HCT116 (cell line): ENCODE data around the gene CTSE. TPM values are rescaled to one million over a fixed set of nuclear protein-coding genes. Genes with fewer than 3 reads are reported as not detected.
"Not testable (repeated sequence)": the region's sequence is repeated elsewhere in the genome, so short reads cannot be mapped to it uniquely, and the experiment has no call there.

Source experiments
- ATAC-seq: fragments of 200-7000 bp; cut with Tn5 transposase; 2 replicates; pipeline ENCODE4 v1.9.1; 2020; ENCODE audit warnings: mild to moderate bottlenecking, moderate library complexity
- BruUV-seq: library from RNA; stranded (reverse); fragments of 400-500 nt; replicated peaks from 2 replicates; lab custom pipeline; 2021; lab: Mats Ljungman, UMichigan
- CTCF ChIA-PET: fragments of 300-600 bp; sonication (Branson Sonifier 250); formaldehyde crosslinking; loops from one replicate; lab custom pipeline; 2021; ENCODE audit warnings: antibody characterized with exemption; lab: Charles Lee
- POLR2A ChIA-PET: fragments of 300-600, 350-600 bp; sonication (Branson Sonifier 250); formaldehyde crosslinking; loops from one replicate; lab custom pipeline; 2021; ENCODE audit warnings: antibody characterized with exemption; lab: Charles Lee
- RAD21 ChIA-PET, 2 experiments: fragments of 300-600 bp; sonication (Branson Sonifier 250); formaldehyde crosslinking; loops; one replicate each; lab custom pipeline; 2023; ENCODE audit warnings: low total read pairs in 2 of 2; ENCODE audit not compliant: uncharacterized antibody in 2 of 2, unreplicated experiment in 2 of 2, low non-redundant PET in 1 of 2; lab: Charles Lee
- DNase-seq: peaks from one replicate; pipeline ENCODE4 v3.0.0-alpha.2; 2010; ENCODE audit warnings: low read depth, low spot score
- H2AFZ ChIP-seq: fragments of 200-600 bp; shearing (Covaris generic), sonication (generic); 2 replicates; pipeline ENCODE4 v1.6.1; 2017; ENCODE audit warnings: low read depth, mixed run types, mixed read lengths, antibody characterized with exemption, low read length; ENCODE audit not compliant: poor library complexity, severe bottlenecking
- H3K27ac ChIP-seq: 2 replicates; pipeline ENCODE4 v1.5.1; 2012; ENCODE audit warnings: low read depth, low read length
- H3K27me3 ChIP-seq: fragments of 200-600 bp; sonication (generic); 2 replicates; pipeline ENCODE4 v1.6.1; 2016; ENCODE audit warnings: mixed run types, low read length, mixed read lengths; ENCODE audit not compliant: insufficient read depth
- H3K36me3 ChIP-seq, 2 experiments: fragments of 200-500 bp in 1 of 2; fragments of 200-600 bp in 1 of 2; sonication (Bioruptor generic) in 1 of 2; sonication (generic) in 1 of 2; 2 replicates each; pipeline versions ENCODE4 v1.5.1 to v1.6.1; 2014 to 2016; ENCODE audit warnings: low read length in 2 of 2, inconsistent platforms in 1 of 2, mixed read lengths in 1 of 2, mixed run types in 1 of 2; ENCODE audit not compliant: insufficient read depth in 2 of 2, control insufficient read depth in 1 of 2
- H3K4me1 ChIP-seq, 2 experiments: fragments of 200-600 bp in 1 of 2; sonication (generic) in 1 of 2; 2 replicates each; pipeline versions ENCODE4 v1.5.1 to v1.6.1; 2012 to 2017; ENCODE audit warnings: low read length in 2 of 2, inconsistent platforms in 1 of 2, mild to moderate bottlenecking in 1 of 2, mixed read lengths in 1 of 2, mixed run types in 1 of 2, moderate library complexity in 1 of 2; ENCODE audit not compliant: insufficient read depth in 2 of 2, control insufficient read depth in 1 of 2
- H3K4me2 ChIP-seq: fragments of 200-600 bp; sonication (generic); 2 replicates; pipeline ENCODE4 v1.6.1; 2017; ENCODE audit warnings: mixed run types, low read length, mixed read lengths
- H3K4me3 ChIP-seq, 2 experiments: fragments of 200-600 bp in 1 of 2; sonication (generic) in 1 of 2; replicated peaks in 1 of 2; 2 replicates each; pipeline ENCODE4 v1.5.1; 2011 to 2016; ENCODE audit warnings: low read length in 2 of 2, control low read depth in 1 of 2, low read depth in 1 of 2, mild to moderate bottlenecking in 1 of 2, mixed read lengths in 1 of 2, mixed run types in 1 of 2
- H3K79me2 ChIP-seq: fragments of 200-600 bp; sonication (generic); 2 replicates; pipeline ENCODE4 v1.6.1; 2017; ENCODE audit warnings: mild to moderate bottlenecking, mixed run types, low read length, moderate library complexity, mixed read lengths; ENCODE audit not compliant: insufficient read depth
- H3K9ac ChIP-seq: fragments of 200-600 bp; sonication (generic); 2 replicates; pipeline ENCODE4 v1.6.1; 2016; ENCODE audit warnings: low read length, mixed read lengths
- H3K9me2 ChIP-seq: fragments of 200-600 bp; sonication (generic), shearing (Covaris generic); 2 replicates; pipeline ENCODE4 v1.6.1; 2017; ENCODE audit warnings: mixed run types, mild to moderate bottlenecking, moderate library complexity; ENCODE audit not compliant: insufficient read depth
- H3K9me3 ChIP-seq, 2 experiments: fragments of 200-500 bp in 1 of 2; fragments of 200-600 bp in 1 of 2; sonication (Bioruptor generic) in 1 of 2; sonication (generic) in 1 of 2; 2 replicates each; pipeline ENCODE4 v1.6.1; 2014 to 2017; ENCODE audit warnings: low read length in 2 of 2, mixed read lengths in 2 of 2, inconsistent platforms in 1 of 2, low read depth in 1 of 2, mild to moderate bottlenecking in 1 of 2, mixed run types in 1 of 2, moderate library complexity in 1 of 2; ENCODE audit not compliant: control insufficient read depth in 1 of 2, insufficient read depth in 1 of 2
- H4K20me1 ChIP-seq: fragments of 200-600 bp; sonication (generic), shearing (Covaris generic); 2 replicates; pipeline ENCODE4 v1.6.1; 2017; ENCODE audit warnings: mixed run types, mild to moderate bottlenecking, moderate library complexity; ENCODE audit not compliant: insufficient read depth
- CBX3 ChIP-seq: IDR thresholded peaks from 2 replicates; pipeline ENCODE4 v1.6.1; 2012; ENCODE audit warnings: low read depth
- TCF7L2 ChIP-seq: IDR thresholded peaks from 2 replicates; pipeline ENCODE4 v1.7.0; 2011; ENCODE audit warnings: borderline replicate concordance, inconsistent platforms; ENCODE audit not compliant: insufficient read depth, insufficient read length; ENCODE audit errors: extremely low read depth
- ZFX ChIP-seq: fragments of 450-650 bp; IDR thresholded peaks from 2 replicates; pipeline ENCODE4 v1.6.1; 2017
- intact Hi-C: fragments of 100-400 bp; cut with micrococcal nuclease; formaldehyde crosslinking; loops from 2 replicates; pipeline ENCODE4 v1.10.0; 2022
- total RNA-seq: library from RNA; stranded (reverse); gene quantifications from one replicate; pipeline ENCODE4 v1.2.1, GENCODE V29; 2021; ENCODE audit not compliant: unreplicated experiment

CTSE gene
- total RNA-seq, 1 experiment from 2014 or later: 0.12 TPM

GRCh38 chr1:206052231-206052865, 28.7 kb upstream of the CTSE start:
- H3K4me2 ChIP-seq, RAD21 ChIA-PET, H3K36me3 ChIP-seq, BruUV-seq, H4K20me1 ChIP-seq, H3K79me2 ChIP-seq, H2AFZ ChIP-seq, intact Hi-C loops, DNase-seq, ATAC-seq, H3K27ac ChIP-seq, H3K9ac ChIP-seq, H3K9me2 ChIP-seq, POLR2A ChIA-PET, CTCF ChIA-PET, H3K9me3 ChIP-seq, H3K4me3 ChIP-seq, H3K4me1 ChIP-seq, H3K27me3 ChIP-seq: not testable (repeated sequence)

- no peak overlapping the region for H3K9ac ChIP-seq
- no peak for DNase-seq
- TF ChIP-seq TCF7L2: no peak
- no peak for TF ChIP-seq ZFX
- no peak for TF ChIP-seq CBX3
- ATAC-seq: no peak
- no peaks in the 10 kb centered on the region for H3K27me3 ChIP-seq
- H2AFZ ChIP-seq: no peak overlapping the region
- no peak overlapping the region for H3K27ac ChIP-seq
- ChIA-PET POLR2A (no interaction called here), CTCF (no interaction called here), RAD21 (no interaction called here)
- no peak overlapping the region for H3K4me3 ChIP-seq
- no peaks in the 10 kb centered on the region for H3K9me3 ChIP-seq
- H3K9me2 ChIP-seq: no peaks in the 10 kb centered on the region
- H4K20me1 ChIP-seq: no peaks in the 10 kb centered on the region
- no peaks in the 10 kb centered on the region for H3K79me2 ChIP-seq
- no peaks in the 10 kb centered on the region for H3K36me3 ChIP-seq
- no TSS peak for BruUV-seq
- intact Hi-C loops: no loop called here
- H3K4me2 ChIP-seq: no peak overlapping the region
- no peaks in the 10 kb centered on the region for H3K4me1 ChIP-seq
Measured at GRCh38 chr1:206050655-206051235, 27.1 kb upstream of the CTSE start.
